Mesodermal cell (in vitro differentiated cells): ENCODE results near the gene KRT38.
"Not testable (repeated sequence)": the region's sequence is repeated elsewhere in the genome, so short reads cannot be mapped to it uniquely, and the experiment has no call there.

ENCODE experiments used
- H3K27ac ChIP-seq: 2 replicates; pipeline ENCODE4 v1.7.0; 2013; ENCODE audit warnings: mild to moderate bottlenecking, low read depth, low read length, moderate library complexity; ENCODE audit not compliant: severe bottlenecking
- H3K36me3 ChIP-seq: 2 replicates; pipeline ENCODE4 v1.7.1; 2013; ENCODE audit warnings: mild to moderate bottlenecking, low read length, moderate library complexity; ENCODE audit not compliant: control insufficient read depth, insufficient read depth
- H3K4me1 ChIP-seq: one replicate; pipeline ENCODE4 v1.7.1; 2013; ENCODE audit warnings: mild to moderate bottlenecking, low read length; ENCODE audit not compliant: insufficient read depth, control insufficient read depth, poor library complexity, severe bottlenecking
- H3K4me3 ChIP-seq: 2 replicates; pipeline ENCODE4 v1.7.0; 2013; ENCODE audit warnings: low read length, control low read depth, mild to moderate bottlenecking; ENCODE audit not compliant: insufficient read depth, poor library complexity, severe bottlenecking; ENCODE audit errors: extremely low read depth
- H3K9me3 ChIP-seq: 2 replicates; pipeline ENCODE4 v1.7.1; 2013; ENCODE audit warnings: mild to moderate bottlenecking, low read length, moderate library complexity; ENCODE audit not compliant: control insufficient read depth
- WGBS, 2 experiments: methylation state at CpG; one replicate each; pipeline ENCODE4 v1.1.5; 2013; ENCODE audit warnings: missing lambda C conversion rate in 2 of 2; ENCODE audit not compliant: insufficient coverage in 2 of 2; 5-methylcytosine and 5-hydroxymethylcytosine counted together

The KRT38 gene

GRCh38 chr17:41395611-41396010 lies 45.2 kb downstream of the KRT38 start:
- WGBS, 2 experiments: 86% methylated on average over 1 of the region's 1 CpG; no CpG with 5 or more reads in 1 of the 2 experiments
- no peaks in the 10 kb centered on the region for H3K36me3 ChIP-seq
- no peak overlapping the region for H3K4me3 ChIP-seq
- H3K9me3 ChIP-seq: no peaks in the 10 kb centered on the region
- H3K27ac ChIP-seq: no peak overlapping the region
- peaks cover 4% of the 10 kb centered on the region for H3K4me1 ChIP-seq

DNA sequence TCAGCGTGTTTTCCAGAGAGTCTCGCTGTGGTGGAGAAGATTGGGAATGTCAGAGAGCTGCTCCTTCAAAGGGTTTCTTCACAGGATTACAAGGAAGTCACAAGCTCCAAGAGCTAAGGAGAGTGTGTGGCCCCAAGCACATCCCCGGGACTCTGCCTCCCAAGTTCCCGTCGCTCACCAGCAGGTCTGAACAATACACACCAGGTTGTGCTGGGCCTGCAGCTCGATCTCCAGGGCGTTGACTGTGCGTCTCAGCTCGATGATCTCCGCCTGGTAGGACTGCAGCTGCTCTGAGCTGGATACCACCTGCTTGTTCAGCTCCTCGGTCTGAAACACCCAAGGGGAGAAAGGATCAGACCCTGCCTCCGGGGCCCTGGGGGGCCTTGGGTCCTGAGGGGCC lies 45.7 kb downstream of the KRT38 start:
- H3K27ac ChIP-seq, H3K36me3 ChIP-seq, H3K9me3 ChIP-seq, H3K4me1 ChIP-seq, H3K4me3 ChIP-seq: not testable (repeated sequence)
- WGBS, 2 experiments: 88 to 90% methylated on average over 3 to 5 of the region's 12 CpGs

DNA sequence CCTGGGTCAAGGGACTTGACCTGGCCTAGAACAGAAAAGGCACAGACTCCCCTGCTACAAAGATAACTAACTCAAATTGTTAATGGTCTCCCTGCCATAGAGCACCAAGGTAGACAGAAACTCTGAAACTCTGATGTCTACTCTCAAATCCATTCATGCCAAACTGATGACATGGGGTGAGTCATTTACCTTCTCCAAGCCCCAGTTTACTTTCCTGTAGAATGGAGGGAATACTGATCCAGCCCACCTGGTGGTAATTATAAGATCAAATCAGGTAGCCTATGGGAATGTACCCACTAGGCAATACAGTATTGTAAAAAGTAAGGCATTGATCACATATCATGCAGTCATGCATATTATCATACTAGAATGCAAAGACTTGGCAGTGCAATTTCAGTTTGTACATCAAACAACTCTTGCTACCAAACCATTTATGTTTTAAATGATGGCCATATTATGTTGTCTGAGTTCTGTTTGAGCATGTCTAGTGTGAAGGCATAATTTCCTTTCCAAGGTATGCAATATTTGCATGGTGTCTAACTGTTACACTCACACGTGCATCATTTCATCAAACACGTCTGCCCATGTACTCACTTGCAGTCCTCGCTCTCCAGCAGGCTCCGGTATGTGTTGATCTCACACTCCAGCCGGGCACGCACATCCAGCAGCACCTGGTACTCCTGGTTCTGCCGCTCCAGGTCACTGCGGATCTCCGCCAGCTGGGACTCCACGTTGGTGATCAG lies 46.4 kb downstream of the KRT38 start:
- no peaks in the 10 kb centered on the region for H3K4me1 ChIP-seq
- WGBS, 2 experiments: 89 to 94% methylated on average over 9 to 10 of the region's 10 CpGs
- H3K36me3 ChIP-seq: no peaks in the 10 kb centered on the region

GRCh38 chr17:41393826-41394225 lies 47.0 kb downstream of the KRT38 start:
- no peak overlapping the region for H3K27ac ChIP-seq
- no peaks in the 10 kb centered on the region for H3K4me1 ChIP-seq
- H3K36me3 ChIP-seq: no peaks in the 10 kb centered on the region
- 95 to 98% methylated on average over 10 of the region's 10 CpGs for WGBS, 2 experiments
- H3K4me3 ChIP-seq: no peak overlapping the region
- no peaks in the 10 kb centered on the region for H3K9me3 ChIP-seq

More for the DNA sequence above, 46.4 kb downstream of the KRT38 start:
- H3K4me3 ChIP-seq: no peak overlapping the region
- no peaks in the 10 kb centered on the region for H3K9me3 ChIP-seq
- no peak overlapping the region for H3K27ac ChIP-seq

- Histone ChIP-seq H3K9me3 (no peaks in the 10 kb centered on the region), H3K36me3 (no peaks in the 10 kb centered on the region), H3K4me3 (no peak overlapping the region), H3K27ac (no peak overlapping the region), H3K4me1 (no peaks in the 10 kb centered on the region)
- 91 to 96% methylated on average over 3 to 4 of the region's 5 CpGs for WGBS, 2 experiments
Measured at GRCh38 chr17:41393294-41393693, 47.5 kb downstream of the KRT38 start.

- no peak overlapping the region for H3K4me3 ChIP-seq
- WGBS, 2 experiments: no CpG with 5 or more reads among the region's 1 CpG
Measured at GRCh38 chr17:41392278-41392677, 48.5 kb downstream of the KRT38 start.

GRCh38 chr17:41391535-41391934 lies 49.2 kb downstream of the KRT38 start:
- Histone ChIP-seq H3K36me3 (no peaks in the 10 kb centered on the region), H3K4me1 (no peaks in the 10 kb centered on the region), H3K9me3 (no peaks in the 10 kb centered on the region), H3K4me3 (no peak overlapping the region), H3K27ac (no peak overlapping the region)
- WGBS, 2 experiments: 100% methylated on average over 1 of the region's 2 CpGs; no CpG with 5 or more reads in 1 of the 2 experiments

More at GRCh38 chr17:41392278-41392677, 48.5 kb downstream of the KRT38 start:
- no peaks in the 10 kb centered on the region for H3K9me3 ChIP-seq
- H3K27ac ChIP-seq: no peak overlapping the region
- H3K36me3 ChIP-seq: no peaks in the 10 kb centered on the region
- no peaks in the 10 kb centered on the region for H3K4me1 ChIP-seq

DNA sequence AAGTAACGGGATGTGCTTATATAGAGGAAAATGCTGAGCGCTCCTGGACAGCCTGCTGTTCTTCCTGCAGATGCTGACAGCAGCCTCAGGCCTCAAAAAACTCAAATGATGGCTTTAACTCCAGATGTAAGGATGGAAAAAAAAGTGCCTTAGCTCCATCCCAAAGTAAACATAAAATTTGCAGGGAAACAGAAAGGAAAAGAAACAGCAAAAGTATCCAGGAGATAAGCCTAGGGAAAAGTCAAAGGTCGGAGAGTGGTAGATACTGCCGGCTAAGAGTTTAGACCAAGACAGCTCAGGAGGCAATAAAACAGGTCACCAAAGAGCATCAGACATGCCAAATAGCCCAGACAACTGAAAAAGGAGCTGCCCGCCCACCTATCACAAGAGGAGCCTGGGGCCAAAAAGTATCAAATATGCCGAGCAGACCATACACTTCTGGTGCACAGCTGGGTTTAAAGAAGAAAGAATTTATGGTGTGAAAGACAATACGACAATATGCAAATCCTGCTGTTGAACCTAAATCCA lies 50.3 kb downstream of the KRT38 start:
- 92 to 94% methylated on average over 4 to 5 of the region's 7 CpGs for WGBS, 2 experiments
- no peaks in the 10 kb centered on the region for H3K36me3 ChIP-seq
- no peak overlapping the region for H3K27ac ChIP-seq
- H3K4me1 ChIP-seq: no peaks in the 10 kb centered on the region
- H3K9me3 ChIP-seq: no peaks in the 10 kb centered on the region
- H3K4me3 ChIP-seq: no peak overlapping the region

DNA sequence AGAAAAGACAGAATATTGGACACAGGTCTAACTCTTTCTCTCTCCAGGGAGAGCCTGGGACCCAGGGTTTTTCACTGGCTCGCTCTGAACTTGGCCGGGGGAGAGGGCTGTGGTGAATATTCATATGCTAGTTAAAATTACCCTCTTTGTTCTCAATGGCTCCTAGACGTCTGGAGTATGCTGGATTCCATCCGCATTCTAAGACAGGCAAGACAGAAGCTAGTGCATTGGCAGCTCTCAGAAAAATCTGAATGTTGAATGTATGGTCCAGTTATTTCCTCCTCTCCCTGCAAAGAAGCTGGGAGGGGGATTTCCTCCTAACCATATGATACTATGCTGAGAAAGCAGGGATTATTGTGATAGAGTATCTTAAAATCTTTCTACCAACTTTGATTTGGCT lies 53.1 kb downstream of the KRT38 start:
- Histone ChIP-seq H3K36me3 (no peaks in the 10 kb centered on the region), H3K4me3 (no peak overlapping the region), H3K9me3 (no peaks in the 10 kb centered on the region), H3K4me1 (no peaks in the 10 kb centered on the region), H3K27ac (no peak overlapping the region)
- 70 to 100% methylated on average over 1 to 4 of the region's 4 CpGs for WGBS, 2 experiments

- Histone ChIP-seq H3K36me3 (no peaks in the 10 kb centered on the region), H3K4me3 (no peak overlapping the region), H3K9me3 (no peaks in the 10 kb centered on the region), H3K27ac (no peak overlapping the region), H3K4me1 (no peaks in the 10 kb centered on the region)
- no CpG with 5 or more reads among the region's 1 CpG for WGBS, 2 experiments
Measured at GRCh38 chr17:41386227-41386626, 54.6 kb downstream of the KRT38 start.
